Kidney (tissue), 14 donors: Measurements from ENCODE around the gene HRH1. TPM values are rescaled to one million over a fixed set of nuclear protein-coding genes. Genes with fewer than 3 reads are reported as not detected.

Experiments
- DNase-seq, 5 donors: peaks; one replicate each; pipeline ENCODE4 v3.0.0-alpha.2; 2013 to 2020
- FAIRE-seq: peaks from 2 replicates; lab custom pipeline; 2012; peaks lifted over from hg19 to GRCh38; lab: Jason Lieb, UNC
- H3K27ac ChIP-seq, 2 donors: one replicate each; pipeline ENCODE4 v1.7.0; 2013; ENCODE audit warnings: low read depth in 2 of 2, low read length in 2 of 2, inconsistent platforms in 1 of 2
- H3K27me3 ChIP-seq: one replicate; pipeline ENCODE4 v1.7.1; 2013; ENCODE audit warnings: low read length, inconsistent platforms; ENCODE audit not compliant: control insufficient read depth, insufficient read depth
- H3K36me3 ChIP-seq, 3 donors: one replicate each; pipeline versions ENCODE4 v1.7.0 to v1.7.1; 2013; ENCODE audit warnings: low read length in 3 of 3, control low read depth in 1 of 3, inconsistent platforms in 1 of 3; ENCODE audit not compliant: insufficient read depth in 3 of 3, control insufficient read depth in 2 of 3
- H3K4me1 ChIP-seq, 3 donors: one replicate each; pipeline versions ENCODE4 v1.7.0 to v1.7.1; 2013; ENCODE audit warnings: low read length in 3 of 3, inconsistent platforms in 1 of 3, low read depth in 1 of 3; ENCODE audit not compliant: control insufficient read depth in 2 of 3, insufficient read depth in 2 of 3
- H3K4me3 ChIP-seq, 3 donors: one replicate each; pipeline versions ENCODE4 v1.7.0 to v1.8.1; 2013; ENCODE audit warnings: low read length in 3 of 3, control low read depth in 1 of 3, inconsistent platforms in 1 of 3
- H3K9ac ChIP-seq, 3 donors: one replicate each; pipeline versions ENCODE4 v1.7.0 to v1.7.1; 2013; ENCODE audit warnings: low read length in 3 of 3, control low read depth in 1 of 3, inconsistent platforms in 1 of 3
- H3K9me3 ChIP-seq, 3 donors: one replicate each; pipeline versions ENCODE4 v1.7.0 to v1.7.1; 2013; ENCODE audit warnings: low read length in 3 of 3, control low read depth in 1 of 3, inconsistent platforms in 1 of 3; ENCODE audit not compliant: control insufficient read depth in 2 of 3, insufficient read depth in 1 of 3
- CTCF ChIP-seq: IDR thresholded peaks from 3 replicates; pipeline ENCODE4 v1.5.1; 2012; ENCODE audit warnings: mild to moderate bottlenecking, moderate library complexity, borderline replicate concordance; ENCODE audit not compliant: insufficient read depth; ENCODE audit errors: extremely low read depth
- intact Hi-C: fragments of 100-400 bp; cut with DNase I; formaldehyde crosslinking; loops from one replicate; pipeline ENCODE4 v1.11.1; 2022
- polyA plus RNA-seq: library from polyadenylated mRNA; stranded (reverse); fragments of 350-450 nt; fragmentation: Illumina TruSeq; extraction: RNeasy Lipid Tissue Mini Kit (QIAGEN cat#74804); gene quantifications from one replicate; pipeline ENCODE4 v1.2.3, GENCODE V29; 2014; ENCODE audit warnings: low read depth, low replicate concordance; ENCODE audit not compliant: insufficient read depth
- total RNA-seq: library from RNA; stranded (reverse); fragmentation: NEBNext Ultra II Directional; extraction: Animal tissue kit (Norgen Biotek cat#: 25700); gene quantifications from one replicate; pipeline ENCODE4 v1.2.1, GENCODE V29; 2021
- donor health status: control.
- donor health status: control.
- donor health status: control.
- donor health status: control.
- donor health status: control.
- donor health status: DM: yes; HTN: yes; CAD: no.
- donor health status: Normal renal cell carcinoma (clear cell type).

The HRH1 gene
- total and polyA plus RNA-seq, 2 donors from 2014 or later: 1.9 to 32.3 TPM

GRCh38 chr3:11282250-11283138 is 128.2 kb downstream of the HRH1 start:
- H3K27me3 ChIP-seq: no peaks in the 10 kb centered on the region
- intact Hi-C loops: no loop called here
- H3K4me3 ChIP-seq: no peak overlapping the region
- FAIRE-seq (no peak), DNase-seq (peak in 4 of 5 donors; percentile 33 to 91 (median 56))
- peak overlapping the region in 1 of 2 donors; percentile 24 for H3K27ac ChIP-seq
- H3K4me1 ChIP-seq: peaks cover 3 to 9% (median 4%) of the 10 kb centered on the region in 3 donors
- TF ChIP-seq CTCF: no peak
- H3K9ac ChIP-seq: no peak overlapping the region
- no peaks in the 10 kb centered on the region for H3K9me3 ChIP-seq
- peaks cover 0 to 10% (median 2%) of the 10 kb centered on the region in 3 donors for H3K36me3 ChIP-seq

GRCh38 chr3:11283139-11283475 is 128.8 kb downstream of the HRH1 start:
- H3K9ac ChIP-seq: no peak overlapping the region
- no peak for TF ChIP-seq CTCF
- H3K27ac ChIP-seq: no peak overlapping the region

GRCh38 chr3:11284011-11284410 is 129.7 kb downstream of the HRH1 start:
- intact Hi-C loops: no loop called here

More at GRCh38 chr3:11283139-11283475, 128.8 kb downstream of the HRH1 start:
- no peak for FAIRE-seq
- H3K4me1 ChIP-seq: peaks cover 3 to 14% (median 4%) of the 10 kb centered on the region in 3 donors
- H3K9me3 ChIP-seq: no peaks in the 10 kb centered on the region
- no peak for DNase-seq
- intact Hi-C loops: no loop called here
- peaks cover 0 to 10% (median 2%) of the 10 kb centered on the region in 3 donors for H3K36me3 ChIP-seq
- no peaks in the 10 kb centered on the region for H3K27me3 ChIP-seq
- H3K4me3 ChIP-seq: no peak overlapping the region

More at GRCh38 chr3:11284011-11284410, 129.7 kb downstream of the HRH1 start:
- Histone ChIP-seq H3K9ac (no peak overlapping the region), H3K36me3 (peaks cover 0 to 10% (median 2%) of the 10 kb centered on the region in 3 donors), H3K27me3 (no peaks in the 10 kb centered on the region), H3K4me3 (no peak overlapping the region), H3K9me3 (no peaks in the 10 kb centered on the region), H3K4me1 (peaks cover 3 to 15% (median 4%) of the 10 kb centered on the region in 3 donors), H3K27ac (no peak overlapping the region)
- no peak for FAIRE-seq
- TF ChIP-seq CTCF: no peak
- no peak for DNase-seq
